ENCODE data around the gene EPC2.

DNA sequence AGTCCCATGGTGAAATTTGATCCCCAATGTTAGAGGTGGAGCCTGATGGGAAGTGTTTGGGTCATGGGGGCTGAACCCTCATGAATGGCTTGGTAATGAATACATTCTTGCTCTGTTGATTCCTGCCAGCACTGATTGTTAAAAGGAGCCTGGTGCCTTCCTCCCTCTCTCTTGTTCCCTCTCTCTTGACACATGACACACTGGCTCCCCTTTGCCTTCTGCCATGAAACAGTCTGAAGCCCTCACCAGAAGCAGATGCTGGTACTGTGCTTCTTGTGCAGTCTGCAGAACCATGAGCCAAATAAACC, 30.6 kb upstream of the EPC2 start:
- TF ChIP-seq, protein P1, sequence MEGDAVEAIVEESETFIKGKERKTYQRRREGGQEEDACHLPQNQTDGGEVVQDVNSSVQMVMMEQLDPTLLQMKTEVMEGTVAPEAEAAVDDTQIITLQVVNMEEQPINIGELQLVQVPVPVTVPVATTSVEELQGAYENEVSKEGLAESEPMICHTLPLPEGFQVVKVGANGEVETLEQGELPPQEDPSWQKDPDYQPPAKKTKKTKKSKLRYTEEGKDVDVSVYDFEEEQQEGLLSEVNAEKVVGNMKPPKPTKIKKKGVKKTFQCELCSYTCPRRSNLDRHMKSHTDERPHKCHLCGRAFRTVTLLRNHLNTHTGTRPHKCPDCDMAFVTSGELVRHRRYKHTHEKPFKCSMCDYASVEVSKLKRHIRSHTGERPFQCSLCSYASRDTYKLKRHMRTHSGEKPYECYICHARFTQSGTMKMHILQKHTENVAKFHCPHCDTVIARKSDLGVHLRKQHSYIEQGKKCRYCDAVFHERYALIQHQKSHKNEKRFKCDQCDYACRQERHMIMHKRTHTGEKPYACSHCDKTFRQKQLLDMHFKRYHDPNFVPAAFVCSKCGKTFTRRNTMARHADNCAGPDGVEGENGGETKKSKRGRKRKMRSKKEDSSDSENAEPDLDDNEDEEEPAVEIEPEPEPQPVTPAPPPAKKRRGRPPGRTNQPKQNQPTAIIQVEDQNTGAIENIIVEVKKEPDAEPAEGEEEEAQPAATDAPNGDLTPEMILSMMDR (IDR thresholded peaks at IDR 0.05), result no peak
- TF ChIP-seq MEF2A (IDR thresholded peaks at IDR 0.05; ENCODE audit: borderline replicate concordance, low read depth) (no peak), EP300 (IDR thresholded peaks at IDR 0.05; ENCODE audit: borderline replicate concordance in 1 of 2, low read depth in 1 of 2, low read length in 1 of 2) (no peak), SIN3A (IDR thresholded peaks at IDR 0.05; ENCODE audit: borderline replicate concordance, low read depth, low read length) (no peak), JUND (IDR thresholded peaks at IDR 0.05) (no peak), MXI1 (IDR thresholded peaks at IDR 0.05; ENCODE audit: low read depth, low read length) (no peak), RFX5 (IDR thresholded peaks at IDR 0.05; ENCODE audit: low read length) (no peak)
